NT2/D1 (cell line): ENCODE measurements around the gene GRHPR.

Experiments
- SUZ12 ChIP-seq: IDR thresholded peaks from 2 replicates; pipeline ENCODE4 v1.6.1; 2011; ENCODE audit not compliant: insufficient read length, insufficient read depth; ENCODE audit errors: extremely low read depth
- YY1 ChIP-seq: IDR thresholded peaks from 2 replicates; pipeline ENCODE4 v1.6.1; 2011; ENCODE audit not compliant: insufficient read length, insufficient read depth
- ZNF274 ChIP-seq: IDR thresholded peaks from 2 replicates; pipeline ENCODE4 v1.6.1; 2011; ENCODE audit warnings: mild to moderate bottlenecking, low read depth, low read length

DNA sequence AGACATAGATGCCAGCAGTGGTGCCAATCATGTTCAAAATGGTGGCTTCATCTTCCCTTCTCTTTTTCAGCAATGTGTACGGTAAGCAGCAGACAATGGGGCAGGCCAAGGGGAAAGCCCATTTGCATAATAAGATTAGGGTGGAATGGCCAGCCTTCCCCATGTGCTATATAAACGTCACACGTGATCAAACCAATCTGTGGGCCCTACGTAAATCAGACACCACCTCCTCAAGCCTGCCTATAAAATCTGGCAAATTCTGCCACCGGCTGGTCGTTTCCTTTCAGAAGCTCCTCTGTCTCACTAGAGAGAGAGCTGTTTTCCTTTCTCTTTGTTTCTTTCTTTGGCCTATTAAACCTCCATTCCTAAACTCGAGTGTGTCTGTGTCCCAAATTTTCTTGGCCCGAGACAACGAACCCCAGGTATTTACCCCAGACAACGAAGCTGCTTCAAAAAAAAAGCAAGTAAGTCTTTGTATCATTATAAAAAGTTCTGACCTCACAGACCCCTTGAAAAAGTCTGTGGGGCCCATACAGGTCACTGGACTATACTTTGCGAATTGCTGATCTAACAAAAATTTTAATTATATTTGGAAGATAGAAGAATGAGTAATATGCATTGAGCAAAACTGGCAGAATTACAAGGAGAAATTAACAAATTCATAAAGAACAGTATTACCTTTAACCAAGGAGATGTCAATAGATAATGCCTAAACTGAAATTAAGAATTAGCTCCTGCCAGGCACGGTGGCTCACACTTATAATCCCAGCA, 27.6 kb downstream of the GRHPR start:
- TF ChIP-seq YY1 (no peak), SUZ12 (no peak), ZNF274 (no peak)
